Natural killer cell (primary cell): ENCODE results near the gene RFX3. TPM values are rescaled to one million over a fixed set of nuclear protein-coding genes. Genes with fewer than 3 reads are reported as not detected.

Source experiments
- ATAC-seq, 3 donors: fragments of 150-1000 bp in 2 of 3; fragments of 200-7000 bp in 1 of 3; cut with Tn5 transposase; 1 replicate in 1 of 3; 2 replicates in 2 of 3; pipeline ENCODE4 v1.10.0; 2021; ENCODE audit warnings: mild to moderate bottlenecking in 2 of 3, moderate library complexity in 2 of 3
- DNase-seq, 2 donors: peaks; one replicate each; pipeline versions ENCODE4 v3.0.0 to v3.0.0-alpha.2; 2013 to 2021; ENCODE audit warnings: mixed read lengths in 1 of 2
- H3K27ac ChIP-seq: one replicate; pipeline ENCODE4 v1.5.1; 2013; ENCODE audit warnings: mild to moderate bottlenecking, low read length
- H3K27me3 ChIP-seq: one replicate; pipeline ENCODE4 v1.6.1; 2013; ENCODE audit warnings: low read length; ENCODE audit not compliant: control insufficient read depth, insufficient read depth
- H3K36me3 ChIP-seq: one replicate; pipeline ENCODE4 v1.6.1; 2013; ENCODE audit warnings: low read length; ENCODE audit not compliant: control insufficient read depth, insufficient read depth
- H3K4me1 ChIP-seq: one replicate; pipeline ENCODE4 v1.6.1; 2013; ENCODE audit warnings: low read length; ENCODE audit not compliant: control insufficient read depth, insufficient read depth
- H3K4me3 ChIP-seq: one replicate; pipeline ENCODE4 v1.5.1; 2013; ENCODE audit warnings: low read length
- H3K9me3 ChIP-seq: one replicate; pipeline ENCODE4 v1.6.1; 2013; ENCODE audit warnings: low read length; ENCODE audit not compliant: control insufficient read depth, insufficient read depth
- H3K27ac Mint-ChIP-seq, 2 donors: one replicate each; pipeline ENCODE4 v1.8.0; 2022; ENCODE audit warnings: mild to moderate bottlenecking in 2 of 2, mixed read lengths in 2 of 2, moderate library complexity in 1 of 2
- H3K27me3 Mint-ChIP-seq, 2 donors: one replicate each; pipeline ENCODE4 v1.8.0; 2022; ENCODE audit warnings: low read depth in 2 of 2, mixed read lengths in 2 of 2
- H3K36me3 Mint-ChIP-seq: one replicate; pipeline ENCODE4 v1.8.0; 2022; ENCODE audit warnings: mixed read lengths
- H3K4me1 Mint-ChIP-seq, 2 donors: one replicate each; pipeline ENCODE4 v1.8.0; 2022; ENCODE audit warnings: mixed read lengths in 2 of 2
- H3K4me3 Mint-ChIP-seq: one replicate; pipeline ENCODE4 v1.8.0; 2022; ENCODE audit warnings: mild to moderate bottlenecking, moderate library complexity, mixed read lengths
- H3K9me3 Mint-ChIP-seq, 2 donors: one replicate each; pipeline ENCODE4 v1.8.0; 2022; ENCODE audit warnings: mixed read lengths in 2 of 2
- CTCF ChIP-seq: fragments of 200-600 bp; IDR thresholded peaks from one replicate; pipeline ENCODE4 v1.8.0; 2022; ENCODE audit warnings: antibody characterized with exemption
- WGBS: methylation state at CpG from one replicate; pipeline ENCODE4 v1.1.7; 2013; ENCODE audit warnings: missing lambda C conversion rate; ENCODE audit not compliant: insufficient coverage; 5-methylcytosine and 5-hydroxymethylcytosine counted together
- intact Hi-C: fragments of 100-400 bp; cut with micrococcal nuclease; formaldehyde crosslinking; loops from one replicate; pipeline ENCODE4 v1.14.2; 2022
- total RNA-seq, 4 donors: library from RNA; stranded (reverse); fragments of 120-200 nt in 1 of 4; gene quantifications; one replicate each; pipeline versions ENCODE4 v1.2.3 to v1.2.4, GENCODE V29; 2013 to 2022

Gene RFX3
- total RNA-seq, 3 donors from 2014 or later (not counting 1 experiment from before 2014, with no cell fraction given) = 24.0 to 30.6 (median 30.0) TPM

GRCh38 chr9:3180696-3181048, 345.1 kb downstream of the RFX3 start:
- H3K27me3 ChIP-seq = peaks cover 9% of the 10 kb centered on the region
- H3K36me3 ChIP-seq = no peaks in the 10 kb centered on the region
- Mint-ChIP-seq H3K4me3 (no peak overlapping the region), H3K27ac (no peak overlapping the region), H3K4me1 (peaks cover 0 to 8% of the 10 kb centered on the region in 2 donors), H3K36me3 (no peaks in the 10 kb centered on the region), H3K27me3 (peaks cover 31 to 50% of the 10 kb centered on the region in 2 donors), H3K9me3 (no peaks in the 10 kb centered on the region)
- H3K4me1 ChIP-seq = peaks cover 12% of the 10 kb centered on the region
- no peaks in the 10 kb centered on the region for H3K9me3 ChIP-seq
- no peak overlapping the region for H3K27ac ChIP-seq
- DNase-seq (no peak), ATAC-seq (no peak)
- 41% methylated on average over 19 of the region's 19 CpGs for WGBS
- intact Hi-C loops = loop anchor here (5.0 kb wide), 1 partner anchor 323 kb away; no protein-coding TSS in a partner anchor
- H3K4me3 ChIP-seq = no peak overlapping the region
- TF ChIP-seq CTCF = no peak

GRCh38 chr9:3179711-3180110, 346.1 kb downstream of the RFX3 start:
- H3K4me3 Mint-ChIP-seq = no peak overlapping the region
- H3K27me3 ChIP-seq = peaks cover 9% of the 10 kb centered on the region
- H3K36me3 Mint-ChIP-seq = no peaks in the 10 kb centered on the region
- peaks cover 12% of the 10 kb centered on the region for H3K4me1 ChIP-seq
- H3K27ac ChIP-seq = no peak overlapping the region
- H3K9me3 Mint-ChIP-seq = no peaks in the 10 kb centered on the region
- H3K27ac Mint-ChIP-seq = no peak overlapping the region
- 83% methylated on average over 4 of the region's 4 CpGs for WGBS
- no peaks in the 10 kb centered on the region for H3K36me3 ChIP-seq
- intact Hi-C loops = loop anchor here (5.0 kb wide), 1 partner anchor 322 kb away; no protein-coding TSS in a partner anchor
- no peaks in the 10 kb centered on the region for H3K9me3 ChIP-seq
- peaks cover 33 to 50% of the 10 kb centered on the region in 2 donors for H3K27me3 Mint-ChIP-seq
- no peak overlapping the region for H3K4me3 ChIP-seq
- no peak for DNase-seq
- TF ChIP-seq CTCF = no peak
- peaks cover 0 to 8% of the 10 kb centered on the region in 2 donors for H3K4me1 Mint-ChIP-seq
- no peak for ATAC-seq

- intact Hi-C loops = no loop called here
- WGBS = 88% methylated on average over 1 of the region's 1 CpG
- Mint-ChIP-seq H3K4me3 (no peak overlapping the region), H3K27ac (no peak overlapping the region), H3K27me3 (peaks cover 27 to 40% of the 10 kb centered on the region in 2 donors), H3K4me1 (peaks cover 0 to 8% of the 10 kb centered on the region in 2 donors), H3K9me3 (no peaks in the 10 kb centered on the region), H3K36me3 (no peaks in the 10 kb centered on the region)
- DNase-seq = no peak
- Histone ChIP-seq H3K27me3 (peaks cover 9% of the 10 kb centered on the region), H3K36me3 (no peaks in the 10 kb centered on the region), H3K9me3 (no peaks in the 10 kb centered on the region), H3K4me3 (no peak overlapping the region), H3K27ac (no peak overlapping the region), H3K4me1 (peaks cover 12% of the 10 kb centered on the region)
- TF ChIP-seq CTCF = no peak
- ATAC-seq = no peak
Measured at GRCh38 chr9:3177936-3178335, 347.9 kb downstream of the RFX3 start.

GRCh38 chr9:3177146-3177761, 348.5 kb downstream of the RFX3 start:
- H3K27ac Mint-ChIP-seq = no peak overlapping the region
- H3K4me1 ChIP-seq = peaks cover 12% of the 10 kb centered on the region
- H3K27me3 ChIP-seq = peaks cover 9% of the 10 kb centered on the region
- no peaks in the 10 kb centered on the region for H3K9me3 ChIP-seq
- DNase-seq (no peak), ATAC-seq (no peak)
- H3K36me3 Mint-ChIP-seq = no peaks in the 10 kb centered on the region
- H3K4me3 ChIP-seq = no peak overlapping the region
- 71% methylated on average over 4 of the region's 4 CpGs for WGBS
- H3K4me1 Mint-ChIP-seq = peaks cover 0 to 8% of the 10 kb centered on the region in 2 donors
- no peaks in the 10 kb centered on the region for H3K36me3 ChIP-seq
- H3K9me3 Mint-ChIP-seq = no peaks in the 10 kb centered on the region
- no peak overlapping the region for H3K4me3 Mint-ChIP-seq
- peaks cover 23 to 33% of the 10 kb centered on the region in 2 donors for H3K27me3 Mint-ChIP-seq
- intact Hi-C loops = no loop called here
- H3K27ac ChIP-seq = no peak overlapping the region
- no peak for TF ChIP-seq CTCF
